HepG2 (cell line): ENCODE measurements around the gene GINS3. TPM values are rescaled to one million over a fixed set of nuclear protein-coding genes. Genes with fewer than 3 reads are reported as not detected.

ENCODE experiments used
- FIP1L1 ChIP-seq: fragments of 200-400 bp; formaldehyde crosslinking; IDR thresholded peaks from 2 replicates; pipeline ENCODE4 v1.6.1; 2018; ENCODE audit warnings: low read depth, mild to moderate bottlenecking, low read length, moderate library complexity, borderline replicate concordance; ENCODE audit not compliant: insufficient read depth
- HDAC6 ChIP-seq: fragments of 200-600 bp; sonication (generic); IDR thresholded peaks from 2 replicates; pipeline ENCODE4 v1.7.0; 2017; ENCODE audit warnings: mild to moderate bottlenecking, antibody characterized with exemption, low read length, low read depth
- HHEX ChIP-seq: IDR thresholded peaks from 2 replicates; pipeline ENCODE4 v1.6.1; 2016; ENCODE audit warnings: control low read depth
- NCOR1 ChIP-seq: fragments of 200-600 bp; sonication (generic); IDR thresholded peaks from 2 replicates; pipeline ENCODE4 v1.7.0; 2017; ENCODE audit warnings: antibody characterized with exemption, low read length, borderline replicate concordance
- ZHX1 ChIP-seq: sonication (generic); formaldehyde crosslinking; IDR thresholded peaks from 2 replicates; pipeline ENCODE4 v1.8.1; 2022; ENCODE audit warnings: low read depth, mild to moderate bottlenecking, missing genetic modification reagents
- ZNF839 ChIP-seq: sonication (generic); formaldehyde crosslinking; IDR thresholded peaks from 2 replicates; pipeline ENCODE4 v1.4.0; 2020; ENCODE audit warnings: missing genetic modification reagents, mild to moderate bottlenecking, borderline replicate concordance
- polyA plus RNA-seq, 8 experiments: library from polyadenylated mRNA; depleted of rRNA in 3 of 8; stranded (reverse) in 7 of 8; unstranded in 1 of 8; fragments of >200 nt; fragmentation: Illumina TruSeq in 4 of 8; extraction: Trizol in 4 of 8; gene quantifications; 2 replicates each; pipeline versions ENCODE4 v1.2.1 to v1.2.3, GENCODE V29; 2011 to 2016; ENCODE audit warnings: low read depth in 4 of 8, missing spikeins in 1 of 8, mixed read lengths in 1 of 8; ENCODE audit not compliant: insufficient read depth in 1 of 8
- total RNA-seq, 5 experiments: library from RNA; depleted of rRNA; stranded (reverse); fragments of >200 nt; fragmentation: Illumina TruSeq; extraction: Trizol; gene quantifications; 2 replicates each; pipeline ENCODE4 v1.2.3, GENCODE V29; 2016; ENCODE audit warnings: low read depth in 1 of 5
- TF ChIP-seq, protein P1 (sequence below): sonication (generic); formaldehyde crosslinking; IDR thresholded peaks from 2 replicates; pipeline ENCODE4 v1.5.0; 2020; ENCODE audit warnings: missing genetic modification reagents
- TF ChIP-seq, protein P2 (sequence below): sonication (generic); formaldehyde crosslinking; IDR thresholded peaks from 2 replicates; pipeline ENCODE4 v1.5.0; 2020; ENCODE audit warnings: mild to moderate bottlenecking, missing genetic modification reagents
- TF ChIP-seq, protein P3 (sequence below): sonication (generic); formaldehyde crosslinking; IDR thresholded peaks from 2 replicates; pipeline ENCODE4 v1.8.0; 2022; ENCODE audit warnings: missing genetic modification reagents, mild to moderate bottlenecking, moderate library complexity, borderline replicate concordance
- TF ChIP-seq, protein P4 (sequence below): sonication (generic); formaldehyde crosslinking; IDR thresholded peaks from 2 replicates; pipeline ENCODE4 v1.9.0; 2021; ENCODE audit warnings: missing genetic modification reagents, borderline replicate concordance

The GINS3 gene
- total and polyA plus RNA-seq, 2 of the 13 experiments (the other 11 are each of a cell fraction or from before 2014, with no cell fraction given): 6.5 to 19.3 TPM

- no peak; the same call in 1 of the 2 replicates for TF ChIP-seq NCOR1
- peak; percentile 72; the same call in 1 of the 2 replicates for TF ChIP-seq ZNF839
- TF ChIP-seq, protein P1, sequence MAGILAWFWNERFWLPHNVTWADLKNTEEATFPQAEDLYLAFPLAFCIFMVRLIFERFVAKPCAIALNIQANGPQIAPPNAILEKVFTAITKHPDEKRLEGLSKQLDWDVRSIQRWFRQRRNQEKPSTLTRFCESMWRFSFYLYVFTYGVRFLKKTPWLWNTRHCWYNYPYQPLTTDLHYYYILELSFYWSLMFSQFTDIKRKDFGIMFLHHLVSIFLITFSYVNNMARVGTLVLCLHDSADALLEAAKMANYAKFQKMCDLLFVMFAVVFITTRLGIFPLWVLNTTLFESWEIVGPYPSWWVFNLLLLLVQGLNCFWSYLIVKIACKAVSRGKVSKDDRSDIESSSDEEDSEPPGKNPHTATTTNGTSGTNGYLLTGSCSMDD: no peak
- TF ChIP-seq, protein P2, sequence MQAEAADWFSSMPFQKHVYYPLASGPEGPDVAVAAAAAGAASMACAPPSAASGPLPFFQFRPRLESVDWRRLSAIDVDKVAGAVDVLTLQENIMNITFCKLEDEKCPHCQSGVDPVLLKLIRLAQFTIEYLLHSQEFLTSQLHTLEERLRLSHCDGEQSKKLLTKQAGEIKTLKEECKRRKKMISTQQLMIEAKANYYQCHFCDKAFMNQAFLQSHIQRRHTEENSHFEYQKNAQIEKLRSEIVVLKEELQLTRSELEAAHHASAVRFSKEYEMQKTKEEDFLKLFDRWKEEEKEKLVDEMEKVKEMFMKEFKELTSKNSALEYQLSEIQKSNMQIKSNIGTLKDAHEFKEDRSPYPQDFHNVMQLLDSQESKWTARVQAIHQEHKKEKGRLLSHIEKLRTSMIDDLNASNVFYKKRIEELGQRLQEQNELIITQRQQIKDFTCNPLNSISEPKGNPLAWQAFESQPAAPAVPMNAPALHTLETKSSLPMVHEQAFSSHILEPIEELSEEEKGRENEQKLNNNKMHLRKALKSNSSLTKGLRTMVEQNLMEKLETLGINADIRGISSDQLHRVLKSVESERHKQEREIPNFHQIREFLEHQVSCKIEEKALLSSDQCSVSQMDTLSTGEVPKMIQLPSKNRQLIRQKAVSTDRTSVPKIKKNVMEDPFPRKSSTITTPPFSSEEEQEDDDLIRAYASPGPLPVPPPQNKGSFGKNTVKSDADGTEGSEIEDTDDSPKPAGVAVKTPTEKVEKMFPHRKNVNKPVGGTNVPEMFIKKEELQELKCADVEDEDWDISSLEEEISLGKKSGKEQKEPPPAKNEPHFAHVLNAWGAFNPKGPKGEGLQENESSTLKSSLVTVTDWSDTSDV (CRISPR knock-in tag): no peak
- no peak for TF ChIP-seq HHEX (CRISPR knock-in tag)
- TF ChIP-seq ZHX1: peak; percentile 93
- TF ChIP-seq, protein P3, sequence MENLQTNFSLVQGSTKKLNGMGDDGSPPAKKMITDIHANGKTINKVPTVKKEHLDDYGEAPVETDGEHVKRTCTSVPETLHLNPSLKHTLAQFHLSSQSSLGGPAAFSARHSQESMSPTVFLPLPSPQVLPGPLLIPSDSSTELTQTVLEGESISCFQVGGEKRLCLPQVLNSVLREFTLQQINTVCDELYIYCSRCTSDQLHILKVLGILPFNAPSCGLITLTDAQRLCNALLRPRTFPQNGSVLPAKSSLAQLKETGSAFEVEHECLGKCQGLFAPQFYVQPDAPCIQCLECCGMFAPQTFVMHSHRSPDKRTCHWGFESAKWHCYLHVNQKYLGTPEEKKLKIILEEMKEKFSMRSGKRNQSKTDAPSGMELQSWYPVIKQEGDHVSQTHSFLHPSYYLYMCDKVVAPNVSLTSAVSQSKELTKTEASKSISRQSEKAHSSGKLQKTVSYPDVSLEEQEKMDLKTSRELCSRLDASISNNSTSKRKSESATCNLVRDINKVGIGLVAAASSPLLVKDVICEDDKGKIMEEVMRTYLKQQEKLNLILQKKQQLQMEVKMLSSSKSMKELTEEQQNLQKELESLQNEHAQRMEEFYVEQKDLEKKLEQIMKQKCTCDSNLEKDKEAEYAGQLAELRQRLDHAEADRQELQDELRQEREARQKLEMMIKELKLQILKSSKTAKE (CRISPR knock-in tag): peak; percentile 54
- no peak for TF ChIP-seq HDAC6
- no peak for TF ChIP-seq FIP1L1
- TF ChIP-seq, protein P4, sequence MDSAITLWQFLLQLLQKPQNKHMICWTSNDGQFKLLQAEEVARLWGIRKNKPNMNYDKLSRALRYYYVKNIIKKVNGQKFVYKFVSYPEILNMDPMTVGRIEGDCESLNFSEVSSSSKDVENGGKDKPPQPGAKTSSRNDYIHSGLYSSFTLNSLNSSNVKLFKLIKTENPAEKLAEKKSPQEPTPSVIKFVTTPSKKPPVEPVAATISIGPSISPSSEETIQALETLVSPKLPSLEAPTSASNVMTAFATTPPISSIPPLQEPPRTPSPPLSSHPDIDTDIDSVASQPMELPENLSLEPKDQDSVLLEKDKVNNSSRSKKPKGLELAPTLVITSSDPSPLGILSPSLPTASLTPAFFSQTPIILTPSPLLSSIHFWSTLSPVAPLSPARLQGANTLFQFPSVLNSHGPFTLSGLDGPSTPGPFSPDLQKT (CRISPR knock-in tag): peak; percentile 62; the same call in 1 of the 2 replicates
Measured at GRCh38 chr16:58392215-58393137, at the start of gene GINS3 (continued).
